NCI-H2196 treated with DMSO at 0.1 percent for 48 hours (cell line): Measurements from ENCODE around the gene MXD4.

Experiments used
- DNase-seq: peaks from one replicate; lab custom pipeline; 2025; ENCODE audit not compliant: unreplicated experiment; lab: John Stamatoyannopoulos, UW

Gene MXD4

DNA sequence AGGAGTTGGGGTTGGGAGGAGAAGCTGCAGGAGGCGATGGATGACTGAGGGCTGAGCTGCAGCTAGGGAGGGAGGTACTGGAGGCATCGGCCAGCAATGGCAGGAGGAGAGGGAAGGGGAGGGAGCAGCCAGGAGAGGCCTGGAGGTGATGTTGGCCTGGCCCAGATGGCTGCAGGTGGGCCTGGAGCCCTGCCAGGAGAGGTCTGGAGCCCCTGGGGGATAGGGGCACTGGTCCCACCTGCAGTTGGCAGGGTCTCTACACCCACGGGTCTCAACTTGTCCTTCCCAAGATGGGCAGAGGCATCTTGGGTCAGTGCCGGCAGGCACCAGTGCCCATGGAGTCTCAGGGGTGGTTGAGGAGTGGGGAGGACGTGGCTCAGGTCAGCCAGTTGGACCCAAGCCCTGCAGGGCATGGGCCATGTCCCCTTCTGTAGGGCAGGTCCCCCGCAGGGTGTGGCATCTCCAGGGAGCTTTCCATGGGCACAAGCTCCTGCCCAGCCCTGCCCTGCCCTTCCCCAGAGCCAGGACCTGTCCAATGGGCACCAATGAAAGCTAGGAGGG lies 2.7 kb upstream of the MXD4 start:
- DNase-seq: no peak

GRCh38 chr4:2263926-2264321 lies 2.0 kb upstream of the MXD4 start:
- peak; percentile 55 for DNase-seq

DNA sequence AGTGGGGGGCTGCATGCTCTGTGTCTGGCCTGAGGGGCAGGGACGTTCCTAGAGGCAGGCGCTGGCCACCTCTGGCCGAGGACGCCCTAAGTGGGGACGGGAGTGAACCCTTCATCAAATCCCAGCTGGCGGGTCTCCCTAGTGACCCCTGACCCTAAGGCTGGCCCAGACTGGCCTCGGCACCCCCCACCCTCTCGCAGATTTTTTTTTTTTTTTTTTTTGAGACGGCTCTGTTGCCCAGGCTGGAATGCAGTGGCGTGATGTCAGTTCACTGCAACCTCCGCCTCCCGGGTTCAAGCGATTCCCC lies 988 bp upstream of the MXD4 start:
- DNase-seq: no peak

DNA sequence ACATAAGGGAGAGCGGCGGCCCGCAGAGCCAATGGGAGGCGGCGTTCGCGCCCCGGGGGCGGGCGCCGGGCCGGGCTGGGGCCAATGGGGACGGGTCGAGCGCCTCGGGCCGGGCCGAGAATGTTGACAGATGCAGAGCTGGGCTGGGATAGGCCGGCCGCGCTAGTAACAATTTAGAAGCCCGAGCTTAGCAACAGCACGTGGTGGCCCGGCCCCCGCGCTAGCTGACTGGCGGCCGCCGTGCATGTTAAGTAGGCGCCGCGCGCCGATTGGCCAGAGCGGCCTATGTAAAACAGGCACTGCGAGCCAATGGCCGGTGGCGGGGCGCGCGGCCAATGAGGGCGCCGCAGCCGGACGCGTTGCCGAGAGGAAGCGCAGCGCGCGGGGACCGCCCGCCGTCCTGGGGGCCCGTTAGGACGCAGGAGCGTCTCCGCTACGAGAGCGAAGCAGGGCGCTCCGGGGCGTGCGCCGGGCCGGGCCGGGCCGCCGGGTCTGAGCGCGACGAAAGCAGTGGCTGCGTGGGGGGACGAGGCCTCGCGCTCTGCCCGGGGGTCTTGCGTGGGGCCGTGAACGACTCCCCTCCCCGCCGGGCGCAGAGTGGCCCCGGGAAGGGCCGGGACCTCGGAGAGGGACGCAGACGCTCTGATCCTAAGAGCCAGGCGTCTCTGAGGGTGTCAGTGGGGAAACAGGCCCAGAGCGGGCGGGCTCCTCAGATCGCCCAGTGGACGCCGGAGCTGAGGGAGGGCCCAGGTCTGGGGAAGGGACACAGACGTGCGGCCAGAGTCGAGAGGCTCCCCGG lies 435 bp upstream of the MXD4 start:
- peak; percentile 99 for DNase-seq

DNA sequence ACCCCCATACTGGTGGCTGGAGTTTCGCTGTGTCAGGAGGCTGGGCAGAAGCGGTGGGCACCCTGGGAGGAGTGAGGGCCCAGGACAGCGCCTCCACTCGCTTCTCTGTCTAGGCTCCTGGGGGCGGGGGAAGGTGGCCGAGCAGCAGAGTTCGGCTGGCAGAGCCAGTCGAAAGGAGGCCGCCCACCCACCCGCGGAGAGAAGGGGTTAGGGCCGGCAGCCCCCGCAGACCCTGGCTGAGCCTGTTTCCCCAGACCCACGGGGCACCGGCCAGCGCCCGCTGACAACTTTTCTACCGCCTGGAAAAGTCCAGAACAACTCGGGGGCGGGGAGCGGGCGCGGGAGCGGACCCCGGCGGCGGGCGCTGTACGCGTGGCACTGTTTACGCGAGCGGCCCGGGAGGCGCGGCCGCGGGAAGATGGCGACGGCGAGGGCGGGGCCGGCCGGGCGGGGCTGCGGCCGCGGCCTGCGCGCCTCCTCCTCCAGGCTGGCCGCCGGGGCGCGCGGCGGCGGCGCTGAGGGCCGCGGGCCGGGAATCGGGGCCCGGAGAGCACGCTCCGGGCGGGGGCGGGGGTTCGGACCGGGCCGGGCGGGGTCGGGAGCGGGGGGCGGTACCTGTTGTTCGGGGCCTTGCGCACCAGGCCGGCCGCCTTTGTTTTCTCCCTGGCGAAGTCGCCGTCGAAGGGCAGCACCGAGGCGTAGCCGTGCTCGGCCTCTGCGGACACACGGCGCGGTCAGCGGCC lies 628 bp downstream of the MXD4 start:
- DNase-seq: no peak

GRCh38 chr4:2260344-2261109 lies 1.4 kb downstream of the MXD4 start:
- no peak for DNase-seq

- DNase-seq: no peak
Observed at GRCh38 chr4:2259541-2260343, 2.2 kb downstream of the MXD4 start.

- DNase-seq: no peak
Observed at GRCh38 chr4:2259036-2259540, 2.8 kb downstream of the MXD4 start.

- no peak for DNase-seq
Observed at GRCh38 chr4:2258091-2259035, 3.5 kb downstream of the MXD4 start.

GRCh38 chr4:2257361-2258081 lies 4.4 kb downstream of the MXD4 start:
- DNase-seq: no peak

DNA sequence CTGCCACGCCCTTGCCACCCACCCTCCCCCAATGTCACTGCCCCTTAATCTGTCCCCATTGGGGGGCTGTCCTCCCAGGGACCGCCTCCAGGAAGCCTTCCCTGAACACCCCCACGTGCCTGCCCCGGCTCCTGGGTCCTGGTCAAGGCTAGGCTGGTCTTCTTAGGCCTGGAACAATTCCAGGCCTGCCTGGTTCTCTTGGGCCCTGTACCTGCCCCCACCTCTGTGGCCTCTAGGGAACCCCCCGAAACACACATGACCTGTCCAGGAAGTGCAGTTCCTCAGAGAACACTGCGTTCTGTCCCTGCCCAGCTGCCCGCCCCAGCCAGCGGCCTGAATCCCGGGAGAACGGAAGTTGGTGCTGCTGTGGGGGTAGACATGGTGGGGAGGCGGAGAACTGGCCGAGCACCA lies 5.1 kb downstream of the MXD4 start:
- DNase-seq: no peak

DNA sequence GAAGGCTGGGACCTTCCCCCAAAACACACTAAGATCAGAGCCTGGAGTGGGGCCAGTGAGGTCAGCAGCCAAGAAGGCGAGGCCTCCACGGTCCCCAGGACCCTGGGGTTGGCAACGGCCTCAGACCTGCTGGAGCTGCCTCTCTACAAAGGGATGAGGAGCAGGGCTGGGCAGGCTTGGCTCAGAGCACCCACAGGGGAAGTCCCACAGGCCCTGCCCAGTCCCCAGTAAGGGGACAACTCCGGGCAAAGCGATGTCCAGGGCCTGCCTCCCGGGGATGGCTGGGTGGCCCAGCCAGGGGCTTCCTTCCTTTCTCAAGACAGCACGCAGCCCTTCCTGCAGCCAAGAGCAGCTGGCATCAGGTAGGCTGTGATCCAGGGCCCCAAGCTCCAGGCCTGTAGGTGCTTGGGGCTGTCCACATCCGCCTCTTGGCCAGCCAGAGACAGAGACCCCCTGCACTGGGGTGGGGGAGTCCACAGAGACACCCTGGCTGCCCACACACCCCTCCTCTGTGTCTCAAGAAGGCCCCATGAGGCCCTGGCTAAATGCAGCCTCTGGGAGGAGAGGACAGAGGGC lies 5.7 kb downstream of the MXD4 start:
- no peak for DNase-seq

DNA sequence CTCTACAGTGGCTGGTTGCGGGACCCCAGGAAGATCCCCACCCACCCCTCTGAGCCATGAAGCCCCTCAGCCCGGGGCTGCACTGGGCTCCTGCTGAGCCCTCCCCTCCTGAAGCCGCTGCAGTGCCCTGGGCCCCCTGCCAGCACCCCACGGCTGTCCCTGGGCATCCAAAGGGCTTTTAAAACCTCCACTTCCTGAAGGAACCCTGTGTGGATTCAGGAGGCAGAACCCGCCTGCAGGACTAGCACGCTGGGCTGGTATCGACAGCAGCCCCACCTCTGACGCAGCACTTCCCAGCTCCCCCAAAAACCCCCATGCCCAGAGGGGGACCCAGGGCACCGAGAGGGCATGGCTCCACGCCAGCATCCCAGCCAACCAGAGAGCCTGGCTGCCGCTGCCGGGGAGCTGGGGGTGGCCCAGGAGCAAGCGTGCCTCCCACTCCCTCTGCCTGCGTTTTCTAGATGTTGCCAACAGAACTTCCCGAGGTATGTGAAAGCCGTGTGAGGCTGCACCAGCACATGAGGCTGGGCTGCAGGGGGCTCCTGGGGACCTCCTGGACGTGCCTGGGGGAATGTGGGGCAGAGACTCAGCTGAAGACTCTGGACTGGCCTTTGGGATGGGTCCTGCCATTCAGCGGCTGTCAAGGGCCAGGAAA lies 6.3 kb downstream of the MXD4 start:
- no peak for DNase-seq

- DNase-seq: no peak
Observed at GRCh38 chr4:2254665-2255500, 7.0 kb downstream of the MXD4 start.

- DNase-seq: no peak
Observed at GRCh38 chr4:2253160-2254084, 8.5 kb downstream of the MXD4 start.

- no peak for DNase-seq
Observed at GRCh38 chr4:2252530-2253091, 9.3 kb downstream of the MXD4 start.
